Activated gamma-delta T cell (primary cell): Measurements from ENCODE around the gene APRT.

Experiments used
- DNase-seq: peaks from one replicate; lab custom pipeline; 2025; lab: John Stamatoyannopoulos, UW

APRT gene

GRCh38 chr16:88807626-88808453, 3.9 kb downstream of the APRT start:
- DNase-seq, result no peak

GRCh38 chr16:88807142-88807625, 4.5 kb downstream of the APRT start:
- no peak for DNase-seq

GRCh38 chr16:88806491-88807111, 5.1 kb downstream of the APRT start:
- DNase-seq, result no peak

- no peak for DNase-seq
Observed at GRCh38 chr16:88805887-88806393, 5.8 kb downstream of the APRT start.

GRCh38 chr16:88805340-88805715, 6.4 kb downstream of the APRT start:
- DNase-seq, result no peak

GRCh38 chr16:88804552-88805339, 7.0 kb downstream of the APRT start:
- DNase-seq, result no peak

- no peak for DNase-seq
Observed at GRCh38 chr16:88804173-88804551, 7.6 kb downstream of the APRT start.

GRCh38 chr16:88803264-88803987, 8.3 kb downstream of the APRT start, which contains the start of gene CDT1:
TSS of gene CDT1 (plus strand) at chr16:88803789. CDS start at chr16:88803832, 43 bp downstream.
- DNase-seq, result peak; percentile 76

- DNase-seq, result no peak
Observed at GRCh38 chr16:88800277-88800592, 11.5 kb downstream of the APRT start.

GRCh38 chr16:88799569-88800276, 12.0 kb downstream of the APRT start:
- no peak for DNase-seq

- no peak for DNase-seq
Observed at GRCh38 chr16:88798772-88799455, 12.8 kb downstream of the APRT start.

GRCh38 chr16:88798073-88798472, 13.7 kb downstream of the APRT start:
- no peak for DNase-seq

GRCh38 chr16:88796278-88796677, 15.4 kb downstream of the APRT start:
- no peak for DNase-seq

- DNase-seq, result no peak
Observed at GRCh38 chr16:88793251-88793954, 18.3 kb downstream of the APRT start.

- no peak for DNase-seq
Observed at GRCh38 chr16:88792668-88793250, 19.0 kb downstream of the APRT start.

- no peak for DNase-seq
Observed at GRCh38 chr16:88792078-88792550, 19.6 kb downstream of the APRT start.

GRCh38 chr16:88790312-88791211, 21.2 kb downstream of the APRT start:
- DNase-seq, result peak; percentile 47

GRCh38 chr16:88789594-88789993, 22.1 kb downstream of the APRT start:
- DNase-seq, result no peak
